GM12865 (cell line): ENCODE data around the gene ADGRL2.

ENCODE experiments used
- DNase-seq: peaks from one replicate; pipeline ENCODE4 v3.0.0; 2010; ENCODE audit warnings: low read depth
- H3K4me3 ChIP-seq: 2 replicates; pipeline ENCODE4 v1.5.1; 2011; ENCODE audit warnings: mild to moderate bottlenecking, low read depth, low read length, control low read depth
- TF ChIP-seq, protein P1 (sequence below): IDR thresholded peaks from 2 replicates; pipeline ENCODE4 v1.5.1; 2011; ENCODE audit warnings: low read length, control low read depth, low read depth, inconsistent platforms; ENCODE audit not compliant: insufficient read depth; ENCODE audit errors: missing control alignments

Gene ADGRL2

DNA sequence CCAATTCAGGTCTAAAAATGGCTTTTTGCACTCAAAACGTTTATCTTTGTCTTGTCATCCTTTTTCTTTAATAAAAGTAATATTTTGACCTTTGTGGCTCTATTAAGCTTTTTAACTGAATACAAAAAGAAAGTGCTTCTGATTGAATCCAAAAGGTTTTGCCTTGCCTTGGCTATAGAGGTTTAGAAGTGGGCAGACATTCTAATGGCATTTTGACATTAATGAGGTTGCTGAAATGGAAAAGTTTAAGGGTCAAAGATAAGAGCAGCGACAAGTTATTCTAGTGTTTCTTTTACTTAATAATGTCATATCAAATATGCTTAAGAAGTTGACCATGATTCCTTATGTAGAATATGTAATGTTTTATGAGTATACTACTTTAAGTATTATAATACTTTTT, 120.2 kb downstream of the ADGRL2 start:
- TF ChIP-seq, protein P1, sequence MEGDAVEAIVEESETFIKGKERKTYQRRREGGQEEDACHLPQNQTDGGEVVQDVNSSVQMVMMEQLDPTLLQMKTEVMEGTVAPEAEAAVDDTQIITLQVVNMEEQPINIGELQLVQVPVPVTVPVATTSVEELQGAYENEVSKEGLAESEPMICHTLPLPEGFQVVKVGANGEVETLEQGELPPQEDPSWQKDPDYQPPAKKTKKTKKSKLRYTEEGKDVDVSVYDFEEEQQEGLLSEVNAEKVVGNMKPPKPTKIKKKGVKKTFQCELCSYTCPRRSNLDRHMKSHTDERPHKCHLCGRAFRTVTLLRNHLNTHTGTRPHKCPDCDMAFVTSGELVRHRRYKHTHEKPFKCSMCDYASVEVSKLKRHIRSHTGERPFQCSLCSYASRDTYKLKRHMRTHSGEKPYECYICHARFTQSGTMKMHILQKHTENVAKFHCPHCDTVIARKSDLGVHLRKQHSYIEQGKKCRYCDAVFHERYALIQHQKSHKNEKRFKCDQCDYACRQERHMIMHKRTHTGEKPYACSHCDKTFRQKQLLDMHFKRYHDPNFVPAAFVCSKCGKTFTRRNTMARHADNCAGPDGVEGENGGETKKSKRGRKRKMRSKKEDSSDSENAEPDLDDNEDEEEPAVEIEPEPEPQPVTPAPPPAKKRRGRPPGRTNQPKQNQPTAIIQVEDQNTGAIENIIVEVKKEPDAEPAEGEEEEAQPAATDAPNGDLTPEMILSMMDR = no peak
- no peak overlapping the region for H3K4me3 ChIP-seq
- no peak for DNase-seq

DNA sequence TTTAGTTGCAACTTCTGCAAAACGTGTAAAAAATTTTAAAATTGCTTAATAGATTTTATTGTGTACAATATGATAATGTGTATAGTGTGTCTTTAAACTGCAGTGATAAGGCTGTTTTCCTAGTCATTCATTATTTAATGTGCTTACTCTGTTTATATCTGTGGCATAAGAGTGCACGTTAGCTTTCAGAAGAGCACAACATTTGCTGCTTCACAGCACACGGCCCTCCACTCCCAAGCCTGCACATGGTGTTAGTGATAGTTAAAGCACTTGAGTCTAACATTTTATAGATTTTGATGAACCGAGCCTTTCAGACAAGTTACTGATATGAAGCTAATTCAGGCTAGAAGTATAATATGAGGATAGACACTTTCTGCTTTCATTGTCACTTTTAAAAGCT, 120.6 kb downstream of the ADGRL2 start:
- no peak overlapping the region for H3K4me3 ChIP-seq
- TF ChIP-seq, protein P1 = no peak
- no peak for DNase-seq

DNA sequence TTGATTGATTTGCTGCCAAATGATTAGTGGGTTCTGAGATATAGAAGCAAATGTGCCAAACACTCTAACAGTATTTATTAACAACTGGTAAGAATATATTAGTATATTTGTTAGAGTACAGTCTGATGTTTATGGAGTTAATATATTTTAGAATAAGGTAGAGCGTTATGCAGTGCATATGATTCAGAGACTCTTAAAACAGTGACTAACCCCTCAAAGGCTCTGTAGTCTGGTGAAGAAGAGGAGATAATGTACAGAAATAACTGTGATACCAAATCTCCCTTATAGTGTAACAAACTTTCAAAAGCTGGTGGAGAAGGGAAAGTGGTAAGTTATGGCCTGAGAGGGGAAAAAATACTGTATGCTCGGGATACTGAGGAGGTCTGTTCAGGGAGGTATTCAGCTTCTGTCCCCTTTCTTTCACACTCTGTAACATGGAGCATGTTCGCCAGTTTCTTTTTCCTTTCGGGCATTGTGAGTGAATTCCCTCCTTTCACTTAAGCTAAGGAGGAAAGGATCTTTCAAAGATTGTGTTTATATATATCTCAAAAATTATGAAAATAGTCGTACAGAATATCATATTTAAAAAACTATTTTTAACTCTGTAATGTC, 121.2 kb downstream of the ADGRL2 start:
- H3K4me3 ChIP-seq = no peak overlapping the region
- DNase-seq = no peak
- TF ChIP-seq, protein P1 = no peak

DNA sequence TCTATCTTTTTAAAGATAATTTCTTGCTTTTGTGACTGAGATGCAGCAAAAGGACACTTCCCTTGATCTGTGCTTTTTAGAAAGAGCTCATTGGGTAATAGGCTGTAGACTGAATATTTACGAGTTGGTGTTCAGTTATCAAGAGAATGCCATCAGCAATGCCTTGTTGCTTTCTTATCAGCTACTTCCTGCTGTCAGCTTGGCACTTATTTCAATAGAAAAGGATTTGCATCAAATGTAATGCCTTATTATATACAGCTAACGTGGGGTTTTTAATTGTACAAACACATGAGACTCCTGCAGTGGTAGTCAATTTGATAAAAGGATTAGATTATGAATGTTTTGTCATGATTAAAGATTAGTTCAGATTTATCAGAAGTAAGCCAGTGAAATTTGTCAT, 122.2 kb downstream of the ADGRL2 start:
- TF ChIP-seq, protein P1 = no peak
- no peak overlapping the region for H3K4me3 ChIP-seq
- DNase-seq = no peak

DNA sequence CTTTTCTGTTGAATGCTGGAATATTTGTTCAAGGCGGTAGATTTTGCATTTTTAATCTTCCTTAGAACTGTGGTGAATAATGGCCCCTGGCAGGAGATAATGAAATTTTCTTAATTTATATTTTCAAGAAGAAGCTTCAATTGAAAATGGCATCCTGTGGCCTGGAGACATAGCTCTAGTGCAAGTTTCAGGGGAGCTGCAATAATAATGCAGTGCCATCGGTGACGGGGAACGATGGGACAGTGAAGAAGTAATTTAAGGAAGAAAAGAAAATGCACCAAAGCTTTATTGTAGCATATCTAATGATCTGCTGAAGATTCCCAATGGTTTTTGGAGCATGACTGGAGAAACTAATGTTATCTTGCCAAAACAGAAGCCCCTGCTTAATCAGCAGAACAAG, 128.4 kb downstream of the ADGRL2 start:
- H3K4me3 ChIP-seq = no peak overlapping the region
- DNase-seq = no peak

DNA sequence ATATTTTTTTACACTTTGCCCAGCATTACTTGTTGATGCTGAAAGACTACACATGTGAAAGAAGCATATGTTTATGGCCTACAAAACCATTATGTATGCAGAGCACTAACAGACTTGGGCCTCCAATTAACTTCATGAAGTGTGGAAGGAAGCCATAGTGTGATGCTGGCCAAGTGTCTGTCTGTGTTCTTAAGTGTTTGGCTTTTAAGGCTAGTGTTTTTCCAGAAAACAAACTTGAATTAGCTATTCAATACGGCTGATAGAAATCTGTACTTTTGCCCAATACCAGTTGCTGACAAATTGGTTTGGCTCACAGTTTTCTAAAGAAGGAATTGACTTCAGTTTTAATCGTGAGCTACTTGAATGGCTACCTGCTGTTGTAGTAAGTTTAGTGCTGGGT, 136.1 kb downstream of the ADGRL2 start:
- TF ChIP-seq, protein P1 = no peak
- H3K4me3 ChIP-seq = no peak overlapping the region
- no peak for DNase-seq

More for the DNA sequence above, 128.4 kb downstream of the ADGRL2 start:
- TF ChIP-seq, protein P1 = no peak

DNA sequence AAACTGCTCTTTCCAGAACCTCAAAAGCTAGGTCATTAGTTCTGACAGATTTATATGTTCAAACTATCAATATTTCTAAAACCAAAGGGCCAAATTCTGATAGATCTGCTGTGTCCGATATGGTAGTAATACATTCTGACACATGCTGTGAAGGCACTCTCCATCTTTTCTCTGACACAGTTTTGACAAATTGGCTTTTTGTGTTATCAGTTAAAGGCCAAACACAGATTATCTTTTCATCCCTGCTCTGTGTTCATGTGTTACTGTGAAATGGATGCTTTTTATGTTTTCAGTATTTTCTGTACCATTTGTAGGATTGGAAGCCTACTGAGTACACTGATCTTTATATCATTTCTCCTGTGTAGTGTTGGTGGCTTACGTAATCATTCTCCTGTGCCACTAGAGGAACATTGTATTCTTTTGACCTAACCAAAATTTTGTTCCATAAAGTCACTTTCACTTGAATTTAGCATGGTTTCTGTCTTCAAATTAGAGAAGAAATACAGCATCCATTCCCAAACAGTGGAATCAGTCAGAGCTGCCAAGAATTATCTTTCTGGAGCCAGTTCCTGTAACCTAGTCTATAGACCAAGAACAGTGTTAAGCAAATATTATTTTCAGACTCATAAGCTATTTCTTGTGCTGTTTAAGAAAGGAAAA, 137.2 kb downstream of the ADGRL2 start:
- DNase-seq = no peak
- TF ChIP-seq, protein P1 = no peak
- H3K4me3 ChIP-seq = no peak overlapping the region
